SK-N-SH treated with all-trans-retinoic acid at 6 μM for 48 hours (cell line): ENCODE results near the gene ZNF385C.
"Not testable (repeated sequence)": the region's sequence is repeated elsewhere in the genome, so short reads cannot be mapped to it uniquely, and the experiment has no call there.

Source experiments
- ATAC-seq: fragments of 200-7000 bp; cut with Tn5 transposase; 3 replicates; pipeline ENCODE4 v1.9.1; 2020; ENCODE audit warnings: mild to moderate bottlenecking, moderate library complexity
- ARNTL ChIP-seq: fragments of 450-650 bp; formaldehyde crosslinking; IDR thresholded peaks from 2 replicates; pipeline ENCODE4 v1.5.0; 2020; ENCODE audit warnings: low read depth, mild to moderate bottlenecking, moderate library complexity, borderline replicate concordance
- CREB5 ChIP-seq: fragments of 250-450 bp; sonication (Bioruptor Pico); IDR thresholded peaks from 2 replicates; pipeline ENCODE4 v1.5.1; 2020; ENCODE audit warnings: low read depth, mild to moderate bottlenecking, moderate library complexity
- CSRNP3 ChIP-seq: fragments of 250-450 bp; sonication (Bioruptor Pico); IDR thresholded peaks from 2 replicates; pipeline ENCODE4 v1.5.1; 2021; ENCODE audit warnings: mild to moderate bottlenecking, moderate library complexity
- GLIS3 ChIP-seq: fragments of 250-450 bp; sonication (Bioruptor Pico); IDR thresholded peaks from 2 replicates; pipeline ENCODE4 v1.5.0; 2020; ENCODE audit warnings: mild to moderate bottlenecking, moderate library complexity
- ISL1 ChIP-seq: fragments of 250-450 bp; sonication (Bioruptor Pico); IDR thresholded peaks from 2 replicates; pipeline ENCODE4 v2.1.2; 2022; ENCODE audit warnings: mild to moderate bottlenecking, moderate library complexity
- OSR1 ChIP-seq: fragments of 250-450 bp; sonication (Bioruptor Pico); IDR thresholded peaks from 2 replicates; pipeline ENCODE4 v1.8.0; 2022; ENCODE audit warnings: moderate library complexity, mild to moderate bottlenecking, inconsistent platforms
- PATZ1 ChIP-seq: fragments of 250-450 bp; sonication (Bioruptor Pico); IDR thresholded peaks from 2 replicates; pipeline ENCODE4 v1.8.0; 2020; ENCODE audit warnings: mild to moderate bottlenecking, moderate library complexity, borderline replicate concordance
- POU6F1 ChIP-seq: fragments of 250-450 bp; sonication (Bioruptor Pico); IDR thresholded peaks from 2 replicates; pipeline ENCODE4 v1.8.0; 2021; ENCODE audit warnings: low read depth, mild to moderate bottlenecking, moderate library complexity, borderline replicate concordance
- PPARA ChIP-seq: fragments of 250-450 bp; sonication (Bioruptor Pico); IDR thresholded peaks from 2 replicates; pipeline ENCODE4 v1.5.0; 2020; ENCODE audit warnings: mild to moderate bottlenecking, borderline replicate concordance
- RARB ChIP-seq: fragments of 250-450 bp; sonication (Bioruptor Pico); IDR thresholded peaks from 2 replicates; pipeline ENCODE4 v1.8.0; 2021; ENCODE audit warnings: mild to moderate bottlenecking, moderate library complexity
- SNAI2 ChIP-seq: fragments of 250-450 bp; sonication (Bioruptor Pico); IDR thresholded peaks from 2 replicates; pipeline ENCODE4 v1.5.0; 2020; ENCODE audit warnings: mild to moderate bottlenecking, moderate library complexity
- TCF4 ChIP-seq: fragments of 250-450 bp; sonication (Bioruptor Pico); IDR thresholded peaks from 2 replicates; pipeline ENCODE4 v1.8.0; 2021; ENCODE audit warnings: mild to moderate bottlenecking, moderate library complexity, borderline replicate concordance
- TOX ChIP-seq: fragments of 250-450 bp; sonication (Bioruptor Pico); IDR thresholded peaks from 2 replicates; pipeline ENCODE4 v1.8.0; 2021; ENCODE audit warnings: mild to moderate bottlenecking, moderate library complexity, borderline replicate concordance
- TSHZ2 ChIP-seq: fragments of 250-450 bp; sonication (Bioruptor Pico); IDR thresholded peaks from 2 replicates; pipeline ENCODE4 v1.5.0; 2020; ENCODE audit warnings: mild to moderate bottlenecking, moderate library complexity
- ZC3H10 ChIP-seq: fragments of 250-450 bp; sonication (Bioruptor Pico); IDR thresholded peaks from 2 replicates; pipeline ENCODE4 v1.5.1; 2021; ENCODE audit warnings: mild to moderate bottlenecking, moderate library complexity
- ZFP3 ChIP-seq: fragments of 250-450 bp; sonication (Bioruptor Pico); IDR thresholded peaks from 2 replicates; pipeline ENCODE4 v1.5.0; 2020; ENCODE audit warnings: mild to moderate bottlenecking, moderate library complexity
- ZFP30 ChIP-seq: fragments of 450-650 bp; formaldehyde crosslinking; IDR thresholded peaks from 2 replicates; pipeline ENCODE4 v1.5.0; 2022; ENCODE audit warnings: mild to moderate bottlenecking, moderate library complexity
- ZNF565 ChIP-seq: fragments of 450-650 bp; formaldehyde crosslinking; conservative IDR thresholded peaks from 2 replicates; pipeline ENCODE4 v1.5.0; 2020; ENCODE audit warnings: low read depth, mild to moderate bottlenecking, moderate library complexity
- ZNF70 ChIP-seq: fragments of 450-650 bp; formaldehyde crosslinking; IDR thresholded peaks from 2 replicates; pipeline ENCODE4 v1.5.0; 2020; ENCODE audit warnings: mild to moderate bottlenecking, moderate library complexity
- ZNF8 ChIP-seq: fragments of 450-650 bp; formaldehyde crosslinking; IDR thresholded peaks from 2 replicates; pipeline ENCODE4 v1.5.0; 2020; ENCODE audit warnings: mild to moderate bottlenecking, moderate library complexity

ZNF385C gene

GRCh38 chr17:42016941-42017865 is 81.1 kb downstream of the ZNF385C start, which contains the start of gene DNAJC7:
Gene DNAJC7 (minus strand): TSS chr17:42017439. CDS start chr17:42017416, 23 bp downstream.
- TF ChIP-seq ZNF8 (CRISPR knock-in tag): no peak
- TF ChIP-seq SNAI2 (CRISPR knock-in tag): no peak
- TF ChIP-seq ISL1: no peak
- TF ChIP-seq CSRNP3 (CRISPR knock-in tag): no peak
- no peak for TF ChIP-seq ZNF70
- TF ChIP-seq PATZ1 (CRISPR knock-in tag): no peak
- no peak for TF ChIP-seq ZFP3 (CRISPR knock-in tag)
- no peak for TF ChIP-seq PPARA (CRISPR knock-in tag)
- TF ChIP-seq ZFP30 (CRISPR knock-in tag): no peak
- TF ChIP-seq OSR1 (CRISPR knock-in tag): no peak
- no peak for TF ChIP-seq ZNF565 (CRISPR knock-in tag)
- TF ChIP-seq TSHZ2 (CRISPR knock-in tag): no peak
- peak; percentile 93 for ATAC-seq

- no peak for TF ChIP-seq ZC3H10 (CRISPR knock-in tag)
- TF ChIP-seq TOX (CRISPR knock-in tag): no peak
- TF ChIP-seq TCF4 (CRISPR knock-in tag): no peak
- TF ChIP-seq CREB5 (CRISPR knock-in tag): no peak
- no peak for TF ChIP-seq RARB (CRISPR knock-in tag)
- no peak for TF ChIP-seq ZFP3 (CRISPR knock-in tag)
- no peak for TF ChIP-seq OSR1 (CRISPR knock-in tag)
- TF ChIP-seq ZFP30 (CRISPR knock-in tag): no peak
- no peak for TF ChIP-seq GLIS3
- TF ChIP-seq POU6F1 (CRISPR knock-in tag): no peak
- no peak for TF ChIP-seq ISL1
- TF ChIP-seq SNAI2 (CRISPR knock-in tag): no peak
- TF ChIP-seq PATZ1 (CRISPR knock-in tag): no peak
- no peak for TF ChIP-seq ARNTL
- no peak for TF ChIP-seq PPARA (CRISPR knock-in tag)
- peak; percentile 5; the same call in 1 of the 3 replicates for ATAC-seq
These were observed 81.9 kb downstream of the ZNF385C start for GRCh38 chr17:42016411-42016831.

GRCh38 chr17:42013740-42014139 is 84.5 kb downstream of the ZNF385C start:
- ATAC-seq: not testable (repeated sequence)

GRCh38 chr17:42012363-42012762 is 85.9 kb downstream of the ZNF385C start:
- not testable (repeated sequence) for ATAC-seq
